ENCODE results near the gene FAR2.

The FAR2 gene

DNA sequence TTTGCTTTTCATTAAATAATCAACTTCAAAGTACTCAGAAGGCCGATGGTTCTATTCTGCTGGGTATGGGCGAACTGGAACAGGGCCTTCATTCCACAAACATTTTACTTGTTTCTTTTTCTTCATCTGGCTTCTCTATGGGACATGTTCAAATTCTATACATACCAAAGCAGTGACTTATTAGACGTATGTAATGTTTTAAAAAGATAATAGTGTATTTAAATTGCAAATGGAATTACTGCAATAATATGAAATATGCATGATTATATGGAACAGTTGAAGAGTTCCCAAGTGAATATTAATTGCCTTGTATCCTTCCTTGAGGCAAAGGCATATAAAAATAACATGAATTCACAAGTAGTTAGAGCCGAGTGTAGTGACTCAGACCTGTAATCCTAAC, 75.5 kb downstream of the FAR2 start:
- Histone ChIP-seq H3K4me1 (ENCODE audit: insufficient read depth, low read length) (peaks cover 44% of the 10 kb centered on the region), H3K9ac (ENCODE audit: low read depth, low read length) (no peak overlapping the region), H3K27ac (ENCODE audit: low read depth, low read length) (no peak overlapping the region), H3K27me3 (ENCODE audit: insufficient read depth, low read length) (no peaks in the 10 kb centered on the region), H3K36me3 (ENCODE audit: insufficient read depth, low read length) (no peaks in the 10 kb centered on the region), H3K9me3 (ENCODE audit: insufficient read depth, low read depth, low read length) (no peaks in the 10 kb centered on the region), H3K4me3 (ENCODE audit: low read length) (no peak overlapping the region)
- WGBS = 63% methylated on average over 3 of the region's 4 CpGs

DNA sequence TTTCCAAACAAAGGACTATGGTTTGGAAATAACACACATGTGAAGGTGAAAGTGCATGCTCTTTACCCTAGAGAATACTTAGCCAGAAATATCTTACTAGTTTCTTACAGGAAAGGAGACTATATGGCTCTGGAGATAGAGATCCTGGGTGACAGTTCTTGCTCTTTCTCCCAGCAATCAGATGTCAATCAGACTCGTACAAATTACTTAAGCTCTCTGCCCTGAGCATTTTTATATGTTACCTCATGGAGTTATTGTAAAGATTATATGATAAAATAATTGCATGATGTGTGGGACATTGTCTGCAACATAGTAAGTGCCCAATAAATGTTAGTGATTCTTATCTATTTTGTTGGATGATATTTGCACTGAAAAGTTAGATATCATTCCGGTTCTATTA, 76.8 kb downstream of the FAR2 start:
- Histone ChIP-seq H3K27ac (ENCODE audit: low read depth, low read length) (no peak overlapping the region), H3K36me3 (ENCODE audit: insufficient read depth, low read length) (no peaks in the 10 kb centered on the region), H3K4me1 (ENCODE audit: insufficient read depth, low read length) (peaks cover 46% of the 10 kb centered on the region), H3K4me3 (ENCODE audit: low read length) (no peak overlapping the region), H3K9me3 (ENCODE audit: insufficient read depth, low read depth, low read length) (no peaks in the 10 kb centered on the region), H3K27me3 (ENCODE audit: insufficient read depth, low read length) (no peaks in the 10 kb centered on the region), H3K9ac (ENCODE audit: low read depth, low read length) (no peak overlapping the region; the same call in 1 of the 2 replicates)
- WGBS = 100% methylated on average over 2 of the region's 2 CpGs

DNA sequence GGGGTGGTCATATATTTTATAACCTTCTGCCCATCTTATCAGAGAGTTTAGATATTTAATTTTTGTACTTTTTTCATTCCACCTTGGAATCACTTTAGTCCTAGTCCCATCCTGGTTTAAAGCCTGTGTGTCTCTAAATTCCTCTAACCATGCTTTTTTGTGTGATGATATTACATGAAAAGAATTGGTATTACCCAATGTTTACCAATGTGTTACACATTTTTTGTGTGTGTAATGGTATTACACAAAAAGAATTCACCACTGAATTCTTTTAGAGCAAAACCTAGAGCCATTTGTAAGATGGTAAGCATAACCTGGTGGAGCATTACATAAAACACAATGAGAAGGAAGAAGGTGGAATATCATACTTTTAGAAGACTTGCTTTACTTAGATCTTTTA, 77.5 kb downstream of the FAR2 start:
- Histone ChIP-seq H3K27me3 (ENCODE audit: insufficient read depth, low read length) (no peaks in the 10 kb centered on the region), H3K36me3 (ENCODE audit: insufficient read depth, low read length) (no peaks in the 10 kb centered on the region), H3K9me3 (ENCODE audit: insufficient read depth, low read depth, low read length) (no peaks in the 10 kb centered on the region), H3K27ac (ENCODE audit: low read depth, low read length) (no peak overlapping the region), H3K4me3 (ENCODE audit: low read length) (no peak overlapping the region), H3K9ac (ENCODE audit: low read depth, low read length) (no peak overlapping the region), H3K4me1 (ENCODE audit: insufficient read depth, low read length) (peaks cover 46% of the 10 kb centered on the region)

DNA sequence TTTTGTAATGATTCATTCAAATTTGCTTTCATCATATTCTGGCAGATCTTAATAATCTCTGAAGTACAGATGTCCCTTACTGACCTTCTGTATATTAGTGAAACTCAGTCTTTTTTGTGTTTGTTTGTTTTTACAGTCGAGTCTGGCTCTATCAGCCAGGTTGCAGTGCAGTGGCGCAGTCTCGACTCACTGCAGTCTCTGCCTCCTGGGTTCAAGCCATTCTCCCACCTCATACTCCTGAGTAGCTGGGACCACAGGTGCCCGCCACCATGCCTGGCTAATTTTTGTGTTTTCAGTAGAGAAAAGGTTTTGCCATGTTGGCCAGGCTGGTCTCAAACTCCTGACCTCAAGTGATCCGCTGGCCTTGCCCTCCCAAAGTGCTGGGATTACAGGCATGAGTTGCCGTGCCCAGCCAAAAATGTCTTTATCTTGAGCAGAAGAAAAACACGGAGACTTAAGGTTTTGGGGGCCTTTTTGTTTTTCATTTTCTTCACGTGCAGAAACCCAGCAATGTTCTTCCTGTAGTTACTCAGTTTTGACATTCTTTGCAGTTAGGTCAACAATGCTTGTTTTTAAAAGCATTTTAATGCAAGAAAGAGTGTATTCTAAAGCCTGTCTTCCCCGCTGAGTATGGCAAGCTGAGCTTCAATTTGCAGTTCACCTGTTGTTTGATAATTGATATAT, 79.5 kb downstream of the FAR2 start:
- H3K36me3 ChIP-seq (ENCODE audit: insufficient read depth, low read length) = no peaks in the 10 kb centered on the region
- H3K4me3 ChIP-seq (ENCODE audit: low read length) = peak overlapping the region; percentile 5; the same call in 1 of the 2 replicates
- peak overlapping the region; percentile 62 for H3K9ac ChIP-seq (ENCODE audit: low read depth, low read length)
- WGBS = 49% methylated on average over 8 of the region's 9 CpGs
- H3K9me3 ChIP-seq (ENCODE audit: insufficient read depth, low read depth, low read length) = no peaks in the 10 kb centered on the region
- peaks cover 46% of the 10 kb centered on the region for H3K4me1 ChIP-seq (ENCODE audit: insufficient read depth, low read length)
- H3K27me3 ChIP-seq (ENCODE audit: insufficient read depth, low read length) = no peaks in the 10 kb centered on the region
- H3K27ac ChIP-seq (ENCODE audit: low read depth, low read length) = peak overlapping the region; percentile 93

DNA sequence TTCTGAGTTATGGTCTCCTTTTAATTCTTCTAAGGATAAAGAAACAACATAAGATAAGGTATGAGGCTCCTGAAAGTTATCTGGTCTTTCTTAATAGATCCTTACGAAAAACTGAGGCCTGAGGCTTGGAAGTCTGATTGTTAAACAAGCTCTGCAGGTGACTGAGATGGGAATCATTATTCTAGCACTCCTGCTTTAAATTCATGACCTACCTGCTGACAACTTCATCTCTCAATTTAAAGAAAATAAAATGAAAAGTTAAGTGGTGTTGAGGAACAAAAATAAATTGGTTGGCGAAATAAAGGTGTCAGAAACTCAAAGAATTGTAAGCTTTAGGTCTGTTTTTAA, 80.1 kb downstream of the FAR2 start:
- no peaks in the 10 kb centered on the region for H3K36me3 ChIP-seq (ENCODE audit: insufficient read depth, low read length)
- peak overlapping the region; percentile 93 for H3K27ac ChIP-seq (ENCODE audit: low read depth, low read length)
- peaks cover 46% of the 10 kb centered on the region for H3K4me1 ChIP-seq (ENCODE audit: insufficient read depth, low read length)
- H3K4me3 ChIP-seq (ENCODE audit: low read length) = no peak overlapping the region
- WGBS = 65% methylated on average over 2 of the region's 2 CpGs
- no peak overlapping the region for H3K9ac ChIP-seq (ENCODE audit: low read depth, low read length)
- H3K27me3 ChIP-seq (ENCODE audit: insufficient read depth, low read length) = no peaks in the 10 kb centered on the region
- H3K9me3 ChIP-seq (ENCODE audit: insufficient read depth, low read depth, low read length) = no peaks in the 10 kb centered on the region

DNA sequence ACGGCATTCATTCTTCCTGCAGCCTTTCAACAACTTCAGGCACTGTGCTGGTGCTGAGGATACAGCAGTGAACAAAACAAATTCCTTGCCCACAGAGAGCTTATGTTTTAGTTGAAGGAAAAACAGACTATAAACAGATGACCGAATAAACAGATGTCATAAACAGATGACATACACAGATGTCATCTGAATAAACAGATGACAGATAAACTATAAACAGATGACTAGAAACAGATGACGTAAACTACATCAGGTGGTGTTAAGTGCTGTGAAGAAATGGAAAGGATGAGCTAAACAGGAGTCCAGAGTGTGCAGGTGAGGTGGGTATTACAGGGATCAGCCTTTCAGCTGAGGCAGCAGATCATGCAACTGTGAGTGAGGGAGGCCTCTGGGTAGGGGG, 80.9 kb downstream of the FAR2 start:
- WGBS = 87% methylated on average over 2 of the region's 3 CpGs
- Histone ChIP-seq H3K9ac (ENCODE audit: low read depth, low read length) (no peak overlapping the region), H3K27me3 (ENCODE audit: insufficient read depth, low read length) (no peaks in the 10 kb centered on the region), H3K4me1 (ENCODE audit: insufficient read depth, low read length) (peaks cover 46% of the 10 kb centered on the region), H3K9me3 (ENCODE audit: insufficient read depth, low read depth, low read length) (no peaks in the 10 kb centered on the region), H3K27ac (ENCODE audit: low read depth, low read length) (no peak overlapping the region), H3K36me3 (ENCODE audit: insufficient read depth, low read length) (no peaks in the 10 kb centered on the region), H3K4me3 (ENCODE audit: low read length) (no peak overlapping the region)

DNA sequence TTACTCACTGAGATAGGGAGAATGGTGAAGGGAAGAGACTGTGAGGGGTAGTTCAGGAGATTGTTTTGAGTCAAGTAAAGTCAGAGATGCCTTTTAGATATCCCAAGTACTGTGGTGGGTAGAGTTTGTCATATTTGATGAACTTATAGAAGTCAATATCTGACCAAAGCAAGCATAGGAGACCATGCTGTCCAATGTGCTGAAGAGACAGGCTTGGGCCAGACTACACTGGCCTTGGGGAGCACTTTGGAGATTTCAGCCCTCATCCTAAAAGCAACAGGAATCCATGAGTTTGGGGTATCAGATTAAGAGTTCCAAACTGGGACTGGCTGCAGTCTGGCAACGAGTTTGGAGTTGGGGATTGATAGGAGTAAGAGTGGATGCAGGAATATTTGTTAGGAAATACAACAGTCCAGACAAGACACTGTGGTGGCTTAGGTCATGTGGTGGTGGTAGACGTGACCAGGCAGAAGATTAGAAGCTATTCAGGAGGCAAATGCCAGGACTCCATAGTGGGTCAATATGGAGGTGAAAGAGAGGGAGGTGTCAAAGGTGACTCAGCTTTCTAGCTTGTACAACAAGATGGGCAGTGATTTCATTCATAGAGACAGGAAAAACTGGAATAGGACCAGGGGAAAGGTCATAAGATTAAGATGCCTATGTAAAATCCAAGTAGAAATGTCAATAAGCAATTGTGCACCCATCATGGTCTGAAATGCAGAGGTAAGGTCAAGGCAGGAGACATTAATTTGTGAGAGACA, 81.9 kb downstream of the FAR2 start:
- Histone ChIP-seq H3K27me3 (ENCODE audit: insufficient read depth, low read length) (no peaks in the 10 kb centered on the region), H3K4me1 (ENCODE audit: insufficient read depth, low read length) (peaks cover 37% of the 10 kb centered on the region), H3K27ac (ENCODE audit: low read depth, low read length) (no peak overlapping the region), H3K36me3 (ENCODE audit: insufficient read depth, low read length) (no peaks in the 10 kb centered on the region), H3K4me3 (ENCODE audit: low read length) (no peak overlapping the region), H3K9me3 (ENCODE audit: insufficient read depth, low read depth, low read length) (no peaks in the 10 kb centered on the region), H3K9ac (ENCODE audit: low read depth, low read length) (no peak overlapping the region)
- 92% methylated on average over 2 of the region's 2 CpGs for WGBS

DNA sequence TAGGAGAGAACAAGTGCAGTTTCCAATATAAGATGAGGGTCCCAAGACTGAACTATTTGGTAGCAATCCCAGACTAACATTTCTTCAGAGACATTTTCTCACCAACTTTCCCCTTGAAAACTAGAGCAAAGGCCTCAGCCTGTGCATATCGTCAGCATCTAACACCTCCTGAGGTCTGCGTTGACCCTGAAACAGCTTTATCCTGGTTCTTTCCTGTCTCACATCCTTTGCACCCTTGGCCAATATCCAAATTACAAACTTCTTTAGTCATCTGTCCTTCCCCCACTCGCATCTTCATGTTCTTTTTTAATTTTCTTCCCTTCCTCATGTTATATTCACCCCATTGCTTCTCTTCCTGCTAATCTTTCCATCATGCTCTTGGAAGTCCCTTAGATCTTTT, 83.0 kb downstream of the FAR2 start:
- Histone ChIP-seq H3K9me3 (ENCODE audit: insufficient read depth, low read depth, low read length) (no peaks in the 10 kb centered on the region), H3K27ac (ENCODE audit: low read depth, low read length) (no peak overlapping the region), H3K4me3 (ENCODE audit: low read length) (no peak overlapping the region), H3K4me1 (ENCODE audit: insufficient read depth, low read length) (peaks cover 26% of the 10 kb centered on the region), H3K27me3 (ENCODE audit: insufficient read depth, low read length) (no peaks in the 10 kb centered on the region), H3K36me3 (ENCODE audit: insufficient read depth, low read length) (no peaks in the 10 kb centered on the region), H3K9ac (ENCODE audit: low read depth, low read length) (no peak overlapping the region)
- 96% methylated on average over 3 of the region's 3 CpGs for WGBS

DNA sequence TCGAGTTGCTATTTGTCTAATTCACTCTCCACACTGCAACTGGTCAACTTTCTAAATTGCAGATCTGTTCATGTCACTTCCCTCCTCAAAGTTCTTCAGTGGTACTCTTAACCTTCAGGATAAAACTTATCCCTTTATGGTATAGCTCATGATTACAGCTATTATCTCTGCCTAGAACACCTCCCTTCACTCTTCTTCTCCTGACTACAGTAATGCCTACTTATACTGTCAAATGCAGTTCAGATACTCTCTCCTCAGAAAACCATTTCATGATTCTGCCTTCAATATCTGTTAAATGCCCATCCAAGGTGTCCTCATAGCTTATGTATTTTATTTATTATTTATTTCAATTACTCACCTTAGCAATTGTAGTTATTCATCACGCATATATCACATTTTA, 85.5 kb downstream of the FAR2 start:
- Histone ChIP-seq H3K27me3 (ENCODE audit: insufficient read depth, low read length) (no peaks in the 10 kb centered on the region), H3K9ac (ENCODE audit: low read depth, low read length) (no peak overlapping the region)
- 92% methylated on average over 1 of the region's 2 CpGs for WGBS

DNA sequence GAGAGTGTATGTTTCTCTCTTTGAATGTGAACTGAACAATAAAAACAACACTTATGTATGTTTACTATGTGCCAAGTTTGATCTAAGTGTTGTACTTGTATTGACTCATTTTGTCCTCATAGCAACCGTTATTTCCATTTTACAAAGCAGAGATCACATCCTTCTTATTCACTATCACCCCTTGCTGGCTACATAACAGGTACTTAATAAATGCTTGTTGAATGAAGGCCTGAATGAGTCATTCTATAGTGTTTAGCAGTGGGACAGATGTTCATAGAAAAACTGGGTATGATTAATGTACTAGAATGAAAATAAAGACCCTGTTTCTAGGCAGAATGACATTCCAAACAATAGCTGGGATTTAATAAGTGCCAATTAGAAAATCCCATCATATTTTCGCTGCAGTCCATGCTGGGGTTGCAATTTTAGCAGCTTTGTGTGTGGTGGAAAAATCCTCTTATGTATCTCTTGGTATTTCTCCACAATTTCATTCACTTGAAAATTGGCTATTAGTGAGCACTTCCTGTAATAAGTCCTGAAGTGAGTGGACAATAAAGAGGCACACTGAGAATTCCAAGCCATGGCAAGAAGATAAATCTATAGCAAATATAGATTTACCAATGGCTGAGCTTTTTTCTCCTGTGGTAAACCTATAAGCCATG, 86.0 kb downstream of the FAR2 start:
- Histone ChIP-seq H3K9ac (ENCODE audit: low read depth, low read length) (no peak overlapping the region), H3K4me1 (ENCODE audit: insufficient read depth, low read length) (peaks cover 9% of the 10 kb centered on the region), H3K9me3 (ENCODE audit: insufficient read depth, low read depth, low read length) (no peaks in the 10 kb centered on the region), H3K27ac (ENCODE audit: low read depth, low read length) (no peak overlapping the region), H3K4me3 (ENCODE audit: low read length) (no peak overlapping the region), H3K36me3 (ENCODE audit: insufficient read depth, low read length) (no peaks in the 10 kb centered on the region), H3K27me3 (ENCODE audit: insufficient read depth, low read length) (no peaks in the 10 kb centered on the region)
- 90% methylated on average over 2 of the region's 2 CpGs for WGBS

More for the DNA sequence above, 85.5 kb downstream of the FAR2 start:
- H3K27ac ChIP-seq (ENCODE audit: low read depth, low read length) = no peak overlapping the region
- no peaks in the 10 kb centered on the region for H3K9me3 ChIP-seq (ENCODE audit: insufficient read depth, low read depth, low read length)
- H3K36me3 ChIP-seq (ENCODE audit: insufficient read depth, low read length) = no peaks in the 10 kb centered on the region
- no peak overlapping the region for H3K4me3 ChIP-seq (ENCODE audit: low read length)
- peaks cover 11% of the 10 kb centered on the region for H3K4me1 ChIP-seq (ENCODE audit: insufficient read depth, low read length)

DNA sequence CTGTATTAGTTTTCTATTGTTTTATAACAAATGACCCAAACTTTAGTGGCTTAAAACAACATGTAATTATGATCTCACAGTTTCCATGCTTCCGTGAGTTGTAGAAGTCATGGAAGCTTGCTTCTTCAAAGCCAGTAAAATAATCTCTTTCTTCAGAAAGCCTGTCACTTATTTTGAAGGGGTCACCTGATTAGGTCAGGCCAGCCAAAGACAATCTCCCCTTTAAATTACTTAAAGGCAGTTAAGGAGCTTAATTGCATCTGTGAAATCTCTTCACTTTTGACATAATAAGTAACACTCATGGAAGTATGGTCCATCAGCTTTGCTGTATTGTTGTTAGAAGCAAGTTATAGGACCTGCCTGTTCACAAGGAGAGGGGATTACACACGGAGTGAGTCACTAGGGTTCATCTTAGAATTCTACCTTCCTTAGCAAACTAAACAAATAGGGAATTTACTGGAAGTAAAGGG, 89.8 kb downstream of the FAR2 start:
- H3K27me3 ChIP-seq (ENCODE audit: insufficient read depth, low read length) = no peaks in the 10 kb centered on the region
- peaks cover 34% of the 10 kb centered on the region for H3K4me1 ChIP-seq (ENCODE audit: insufficient read depth, low read length)
- 100% methylated on average over 1 of the region's 2 CpGs for WGBS

More for the DNA sequence above, 89.8 kb downstream of the FAR2 start:
- no peak overlapping the region for H3K27ac ChIP-seq (ENCODE audit: low read depth, low read length)
- H3K9me3 ChIP-seq (ENCODE audit: insufficient read depth, low read depth, low read length) = no peaks in the 10 kb centered on the region
- H3K9ac ChIP-seq (ENCODE audit: low read depth, low read length) = no peak overlapping the region
- no peaks in the 10 kb centered on the region for H3K36me3 ChIP-seq (ENCODE audit: insufficient read depth, low read length)
- H3K4me3 ChIP-seq (ENCODE audit: low read length) = no peak overlapping the region
